ENCODE data around the gene GPR107. TPM values are rescaled to one million over a fixed set of nuclear protein-coding genes. Genes with fewer than 3 reads are reported as not detected.
A peak's percentile ranks its signal among the peaks of the same experiment; 100 is the strongest.

The GPR107 gene
- total RNA-seq, 6 donors from 2014 or later, result 26.5 to 44.4 (median 35.3) TPM

GRCh38 chr9:130139251-130139650 lies 85.5 kb downstream of the GPR107 start:
- H3K27me3 ChIP-seq, result no peaks in the 10 kb centered on the region
- 69 to 86% methylated on average over 10 of the region's 10 CpGs for WGBS, 2 donors
- ATAC-seq (ENCODE audit: low FRiP score in 2 of 2), result no peak
- H3K4me3 ChIP-seq, result no peak overlapping the region
- H3K27ac ChIP-seq, result no peak overlapping the region
- peaks cover 0 to 28% (median 10%) of the 10 kb centered on the region in 4 donors for H3K36me3 ChIP-seq
- no peak for DNase-seq
- peaks cover 9 to 19% (median 13%) of the 10 kb centered on the region in 4 donors for H3K4me1 ChIP-seq
- no peak for TF ChIP-seq POLR2AphosphoS5 (IDR thresholded peaks at IDR 0.05)
- TF ChIP-seq CTCF (IDR thresholded peaks at IDR 0.05), result no peak
- TF ChIP-seq EP300 (IDR thresholded peaks at IDR 0.05), result no peak
- no peak for TF ChIP-seq POLR2A (IDR thresholded peaks at IDR 0.05)
- H3K9me3 ChIP-seq, result no peaks in the 10 kb centered on the region

- WGBS, 2 donors, result 68 to 73% methylated on average over 10 of the region's 10 CpGs
- Histone ChIP-seq H3K4me1 (peaks cover 9 to 19% (median 16%) of the 10 kb centered on the region in 4 donors), H3K27ac (no peak overlapping the region), H3K36me3 (peaks cover 0 to 14% (median 2%) of the 10 kb centered on the region in 4 donors), H3K9me3 (no peaks in the 10 kb centered on the region), H3K27me3 (no peaks in the 10 kb centered on the region), H3K4me3 (no peak overlapping the region)
- no peak for ATAC-seq (ENCODE audit: low FRiP score in 2 of 2)
- no peak for DNase-seq
- TF ChIP-seq POLR2AphosphoS5 (IDR thresholded peaks at IDR 0.05) (no peak), POLR2A (IDR thresholded peaks at IDR 0.05) (no peak), CTCF (IDR thresholded peaks at IDR 0.05) (no peak), EP300 (IDR thresholded peaks at IDR 0.05) (no peak)
These were observed 87.0 kb downstream of the GPR107 start for GRCh38 chr9:130140706-130141105.

GRCh38 chr9:130142056-130142455 lies 88.3 kb downstream of the GPR107 start:
- H3K4me3 ChIP-seq, result no peak overlapping the region
- peaks cover 0 to 1% (median 0%) of the 10 kb centered on the region in 4 donors for H3K36me3 ChIP-seq
- H3K27ac ChIP-seq, result no peak overlapping the region
- H3K9me3 ChIP-seq, result no peaks in the 10 kb centered on the region
- H3K27me3 ChIP-seq, result no peaks in the 10 kb centered on the region
- ATAC-seq (ENCODE audit: low FRiP score in 2 of 2) (no peak), DNase-seq (peak in 1 of 2 donors; percentile 35)
- TF ChIP-seq CTCF (IDR thresholded peaks at IDR 0.05) (no peak), EP300 (IDR thresholded peaks at IDR 0.05) (no peak), POLR2AphosphoS5 (IDR thresholded peaks at IDR 0.05) (no peak), POLR2A (IDR thresholded peaks at IDR 0.05) (no peak)
- 65 to 83% methylated on average over 2 to 12 of the region's 12 CpGs for WGBS, 2 donors
- H3K4me1 ChIP-seq, result peaks cover 9 to 19% (median 16%) of the 10 kb centered on the region in 4 donors

- no peak for TF ChIP-seq POLR2A (IDR thresholded peaks at IDR 0.05)
- TF ChIP-seq CTCF (IDR thresholded peaks at IDR 0.05), result no peak
- no peak for TF ChIP-seq EP300 (IDR thresholded peaks at IDR 0.05)
- TF ChIP-seq POLR2AphosphoS5 (IDR thresholded peaks at IDR 0.05), result no peak
- no peak overlapping the region for H3K4me3 ChIP-seq
- no peaks in the 10 kb centered on the region for H3K36me3 ChIP-seq
- no peaks in the 10 kb centered on the region for H3K9me3 ChIP-seq
- no peak overlapping the region for H3K27ac ChIP-seq
- no peaks in the 10 kb centered on the region for H3K27me3 ChIP-seq
- ATAC-seq (ENCODE audit: low FRiP score in 2 of 2) (no peak), DNase-seq (no peak)
- peaks cover 8 to 17% (median 15%) of the 10 kb centered on the region in 4 donors for H3K4me1 ChIP-seq
- 63 to 73% methylated on average over 5 to 6 of the region's 6 CpGs for WGBS, 2 donors
These were observed 88.9 kb downstream of the GPR107 start for GRCh38 chr9:130142641-130143040.

DNA sequence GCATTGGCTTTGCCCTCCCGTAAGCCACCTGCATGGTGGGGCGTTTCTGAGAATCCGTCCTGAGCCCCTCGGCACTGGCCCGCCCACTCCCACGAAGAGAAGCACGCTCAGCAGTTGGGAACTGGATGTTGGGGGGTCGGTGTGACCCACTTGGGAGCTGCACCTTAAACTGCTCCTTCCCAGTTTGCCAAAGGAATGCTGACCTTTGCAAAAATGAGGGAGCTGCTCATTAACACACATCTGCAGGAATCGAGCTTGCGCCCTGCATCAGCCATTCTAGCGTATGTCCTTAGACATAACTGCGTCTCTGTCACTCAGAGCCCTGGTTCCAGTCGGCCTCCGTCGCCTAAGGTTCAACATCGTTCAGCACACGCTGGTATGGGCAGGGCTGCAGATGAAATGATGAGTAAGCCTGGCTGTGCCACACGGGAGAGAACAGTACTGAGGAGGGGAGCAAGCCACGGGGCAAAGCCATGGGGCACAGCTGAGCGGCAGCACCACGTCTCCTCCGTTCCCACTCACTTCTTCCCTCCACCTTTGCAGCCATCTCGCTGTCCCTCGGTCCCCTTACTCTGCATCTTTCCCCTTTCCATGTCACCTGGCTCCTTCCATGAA lies 89.7 kb downstream of the GPR107 start:
- TF ChIP-seq POLR2A (IDR thresholded peaks at IDR 0.05), result no peak
- no peak for TF ChIP-seq CTCF (IDR thresholded peaks at IDR 0.05)
- TF ChIP-seq POLR2AphosphoS5 (IDR thresholded peaks at IDR 0.05), result no peak
- TF ChIP-seq EP300 (IDR thresholded peaks at IDR 0.05), result no peak
- DNase-seq (peak in 1 of 2 donors; percentile 41), ATAC-seq (ENCODE audit: low FRiP score in 2 of 2) (peak; percentile 10 to 32)
- Histone ChIP-seq H3K36me3 (no peaks in the 10 kb centered on the region), H3K4me3 (no peak overlapping the region), H3K9me3 (no peaks in the 10 kb centered on the region), H3K4me1 (peaks cover 3 to 10% (median 10%) of the 10 kb centered on the region in 4 donors), H3K27ac (no peak overlapping the region), H3K27me3 (no peaks in the 10 kb centered on the region)
- WGBS, 2 donors, result 75% methylated on average over 9 to 24 of the region's 24 CpGs
